ENCODE measurements around the gene AGAP2.

DNA sequence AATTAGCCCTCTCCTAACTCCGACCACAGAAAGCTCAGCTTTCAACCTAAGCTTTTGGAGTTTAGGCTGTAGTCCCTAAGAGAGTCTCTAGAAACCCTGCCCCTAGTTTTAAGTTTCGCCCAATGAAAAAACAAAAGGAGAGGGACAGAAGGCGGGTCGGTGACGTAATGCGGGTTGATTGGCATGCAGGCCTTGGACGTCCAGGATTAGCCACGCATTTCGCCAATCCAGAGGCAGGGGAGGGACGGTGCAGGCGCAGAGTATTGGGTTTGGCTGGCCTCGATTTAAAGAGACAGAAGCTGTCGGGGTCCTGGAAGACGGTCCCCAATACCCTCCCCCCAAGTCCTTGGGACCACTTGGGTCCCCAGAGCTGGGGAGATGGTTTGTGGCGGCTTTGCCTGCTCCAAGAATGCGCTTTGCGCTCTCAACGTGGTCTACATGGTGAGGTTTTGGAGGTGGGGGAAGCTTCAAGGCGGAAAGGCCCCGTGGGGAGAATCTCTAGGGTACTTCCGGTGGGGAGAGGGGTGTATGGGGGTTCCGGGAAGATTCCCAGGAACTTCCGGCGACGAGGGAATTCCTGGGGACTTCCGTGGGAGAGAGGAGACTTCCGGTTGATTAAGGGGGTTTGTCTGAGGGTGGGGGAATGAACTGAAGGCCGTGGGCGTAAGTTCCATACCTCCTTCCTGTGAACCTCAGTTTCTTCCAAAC, 6.4 kb upstream of the AGAP2 start, which contains the start of gene TSPAN31:
- TF ChIP-seq CTCF (conservative IDR thresholded peaks at IDR 0.05; ENCODE audit: low read length) (no peak), EZH2phosphoT487 (IDR thresholded peaks at IDR 0.05; ENCODE audit: borderline replicate concordance) (no peak)

Measured in Loucy (cell line).